ENCODE measurements around the gene GPC6.

GRCh38 chr13:93446238-93446637, 219.6 kb downstream of the GPC6 start:
- no peak for TF ChIP-seq CTCF (IDR thresholded peaks at IDR 0.05; ENCODE audit: insufficient read depth, low read length, poor library complexity, severe bottlenecking)
- no peak for TF ChIP-seq EZH2phosphoT487 (conservative IDR thresholded peaks at IDR 0.05; ENCODE audit: low read length)
